ENCODE results near the gene ERI2.

ERI2 gene

GRCh38 chr16:20768121-20768520 lies 38.2 kb downstream of the ERI2 start:
- no peaks in the 10 kb centered on the region for H3K27me3 ChIP-seq (ENCODE audit: insufficient read depth, poor library complexity, severe bottlenecking)
- H3K4me3 ChIP-seq (replicated peaks; ENCODE audit: insufficient read depth, low read length) = no peak overlapping the region
- no peak overlapping the region for H3K27ac ChIP-seq (replicated peaks)
- DNase-seq (ENCODE audit: low read depth in 1 of 2, low spot score in 1 of 2) = no peak
- TF ChIP-seq SPI1 (IDR thresholded peaks at IDR 0.05; ENCODE audit: borderline replicate concordance, low read depth) = no peak
- no peak for TF ChIP-seq POLR2AphosphoS5 (IDR thresholded peaks at IDR 0.05; ENCODE audit: low read depth)
- TF ChIP-seq REST (IDR thresholded peaks at IDR 0.05; ENCODE audit: insufficient replicate concordance, low read depth) = no peak
- no peak for TF ChIP-seq GABPA (IDR thresholded peaks at IDR 0.05; ENCODE audit: low read depth)
- no peak for TF ChIP-seq CTCF (IDR thresholded peaks at IDR 0.05; ENCODE audit: insufficient read depth, low read length)

GRCh38 chr16:20767577-20767976 lies 38.7 kb downstream of the ERI2 start:
- TF ChIP-seq REST (IDR thresholded peaks at IDR 0.05; ENCODE audit: insufficient replicate concordance, low read depth) (no peak), SPI1 (IDR thresholded peaks at IDR 0.05; ENCODE audit: borderline replicate concordance, low read depth) (no peak), CTCF (IDR thresholded peaks at IDR 0.05; ENCODE audit: insufficient read depth, low read length) (no peak), GABPA (IDR thresholded peaks at IDR 0.05; ENCODE audit: low read depth) (no peak), POLR2AphosphoS5 (IDR thresholded peaks at IDR 0.05; ENCODE audit: low read depth) (no peak)
- no peak for DNase-seq (ENCODE audit: low read depth in 1 of 2, low spot score in 1 of 2)
- Histone ChIP-seq H3K4me3 (replicated peaks; ENCODE audit: insufficient read depth, low read length) (no peak overlapping the region), H3K27me3 (ENCODE audit: insufficient read depth, poor library complexity, severe bottlenecking) (no peaks in the 10 kb centered on the region), H3K27ac (replicated peaks) (no peak overlapping the region)

GRCh38 chr16:20766294-20766693 lies 40.0 kb downstream of the ERI2 start:
- DNase-seq (ENCODE audit: low read depth in 1 of 2, low spot score in 1 of 2) = no peak
- no peak for TF ChIP-seq REST (IDR thresholded peaks at IDR 0.05; ENCODE audit: insufficient replicate concordance, low read depth)
- no peak for TF ChIP-seq GABPA (IDR thresholded peaks at IDR 0.05; ENCODE audit: low read depth)
- no peak for TF ChIP-seq POLR2AphosphoS5 (IDR thresholded peaks at IDR 0.05; ENCODE audit: low read depth)
- Histone ChIP-seq H3K4me3 (replicated peaks; ENCODE audit: insufficient read depth, low read length) (no peak overlapping the region), H3K27me3 (ENCODE audit: insufficient read depth, poor library complexity, severe bottlenecking) (no peaks in the 10 kb centered on the region), H3K27ac (replicated peaks) (no peak overlapping the region)

- Histone ChIP-seq H3K4me3 (replicated peaks; ENCODE audit: insufficient read depth, low read length) (no peak overlapping the region), H3K27ac (replicated peaks) (no peak overlapping the region), H3K27me3 (ENCODE audit: insufficient read depth, poor library complexity, severe bottlenecking) (no peaks in the 10 kb centered on the region)
- TF ChIP-seq GABPA (IDR thresholded peaks at IDR 0.05; ENCODE audit: low read depth) (no peak), SPI1 (IDR thresholded peaks at IDR 0.05; ENCODE audit: borderline replicate concordance, low read depth) (no peak), REST (IDR thresholded peaks at IDR 0.05; ENCODE audit: insufficient replicate concordance, low read depth) (no peak), CTCF (IDR thresholded peaks at IDR 0.05; ENCODE audit: insufficient read depth, low read length) (no peak), POLR2AphosphoS5 (IDR thresholded peaks at IDR 0.05; ENCODE audit: low read depth) (no peak)
- DNase-seq (ENCODE audit: low read depth in 1 of 2, low spot score in 1 of 2) = no peak
These were observed 40.5 kb downstream of the ERI2 start for GRCh38 chr16:20765732-20766131.

Data from HL-60 (cell line).